Measurements from ENCODE around the gene RGS12.

GRCh38 chr4:3337811-3338210 lies 45.0 kb downstream of the RGS12 start:
- TF ChIP-seq CTCF (IDR thresholded peaks at IDR 0.05; ENCODE audit: insufficient read depth, low read length) (no peak), POLR2AphosphoS5 (IDR thresholded peaks at IDR 0.05; ENCODE audit: low read depth) (no peak), REST (IDR thresholded peaks at IDR 0.05; ENCODE audit: insufficient replicate concordance, low read depth) (no peak), GABPA (IDR thresholded peaks at IDR 0.05; ENCODE audit: low read depth) (no peak)
